Activated gamma-delta T cell treated with Interleukin-2 at 50 U/mL for 16 hours (primary cell): ENCODE measurements around the gene EPHA6.
A peak's percentile ranks its signal among the peaks of the same experiment; 100 is the strongest.

Experiments used
- DNase-seq: peaks from one replicate; pipeline ENCODE4 v3.0.0-alpha.2; 2020

EPHA6 gene

GRCh38 chr3:97719156-97719821 is 904.9 kb downstream of the EPHA6 start:
- peak; percentile 50 for DNase-seq

- no peak for DNase-seq
Measured at GRCh38 chr3:97720417-97720816, 906.0 kb downstream of the EPHA6 start.

GRCh38 chr3:97721446-97721845 is 907.1 kb downstream of the EPHA6 start:
- no peak for DNase-seq

- no peak for DNase-seq
Measured at GRCh38 chr3:97736928-97737327, 922.5 kb downstream of the EPHA6 start.

- DNase-seq, result no peak
Measured at GRCh38 chr3:97738761-97739160, 924.4 kb downstream of the EPHA6 start.

GRCh38 chr3:97742036-97742435 is 927.6 kb downstream of the EPHA6 start:
- no peak for DNase-seq

GRCh38 chr3:97744289-97744688 is 929.9 kb downstream of the EPHA6 start:
- no peak for DNase-seq

- no peak for DNase-seq
Measured at GRCh38 chr3:97763586-97764406, 949.4 kb downstream of the EPHA6 start.

GRCh38 chr3:97764407-97765238 is 950.2 kb downstream of the EPHA6 start, which contains the start of gene ARL6:
Gene ARL6, plus strand, starts transcription at chr3:97764758. Its CDS starts 3,350 bp downstream, at chr3:97768108.
- DNase-seq, result peak; percentile 61

- no peak for DNase-seq
Measured at GRCh38 chr3:97765336-97765735, 950.9 kb downstream of the EPHA6 start.

GRCh38 chr3:97772926-97773325 is 958.5 kb downstream of the EPHA6 start:
- DNase-seq, result no peak

GRCh38 chr3:97778152-97778551 is 963.8 kb downstream of the EPHA6 start:
- DNase-seq, result no peak

GRCh38 chr3:97793420-97794019 is 979.1 kb downstream of the EPHA6 start:
- no peak for DNase-seq

- DNase-seq, result no peak
Measured at GRCh38 chr3:97795951-97796350, 981.6 kb downstream of the EPHA6 start.
